Measurements from ENCODE around the gene ZNF79.

- TF ChIP-seq TSHZ2 (CRISPR knock-in tag; IDR thresholded peaks at IDR 0.05), result no peak
- TF ChIP-seq CSDC2 (CRISPR knock-in tag; IDR thresholded peaks at IDR 0.05), result no peak
- no peak for TF ChIP-seq PATZ1 (CRISPR knock-in tag; IDR thresholded peaks at IDR 0.05; ENCODE audit: borderline replicate concordance)
- no peak for TF ChIP-seq ZFP3 (CRISPR knock-in tag; IDR thresholded peaks at IDR 0.05)
- TF ChIP-seq OSR1 (CRISPR knock-in tag; IDR thresholded peaks at IDR 0.05), result no peak
- TF ChIP-seq ISL1 (CRISPR knock-in tag; IDR thresholded peaks at IDR 0.05), result no peak
- no peak for TF ChIP-seq BACH2 (CRISPR knock-in tag; IDR thresholded peaks at IDR 0.05; ENCODE audit: borderline replicate concordance)
- TF ChIP-seq CSRNP3 (CRISPR knock-in tag; IDR thresholded peaks at IDR 0.05), result no peak
- TF ChIP-seq GLIS3 (CRISPR knock-in tag; IDR thresholded peaks at IDR 0.05), result no peak
- no peak for TF ChIP-seq RARB (CRISPR knock-in tag; IDR thresholded peaks at IDR 0.05)
- no peak for TF ChIP-seq ZNF70 (CRISPR knock-in tag; IDR thresholded peaks at IDR 0.05)
Measured at GRCh38 chr9:127393645-127394044, 30.5 kb upstream of the ZNF79 start.

Data from SK-N-SH treated with all-trans-retinoic acid at 6 μM for 48 hours (cell line).